ENCODE data around the gene NRBP1. TPM values are rescaled to one million over a fixed set of nuclear protein-coding genes. Genes with fewer than 3 reads are reported as not detected.

Gene NRBP1
- total and polyA plus RNA-seq, 2 donors from 2014 or later = 56.5 to 69.5 TPM

DNA sequence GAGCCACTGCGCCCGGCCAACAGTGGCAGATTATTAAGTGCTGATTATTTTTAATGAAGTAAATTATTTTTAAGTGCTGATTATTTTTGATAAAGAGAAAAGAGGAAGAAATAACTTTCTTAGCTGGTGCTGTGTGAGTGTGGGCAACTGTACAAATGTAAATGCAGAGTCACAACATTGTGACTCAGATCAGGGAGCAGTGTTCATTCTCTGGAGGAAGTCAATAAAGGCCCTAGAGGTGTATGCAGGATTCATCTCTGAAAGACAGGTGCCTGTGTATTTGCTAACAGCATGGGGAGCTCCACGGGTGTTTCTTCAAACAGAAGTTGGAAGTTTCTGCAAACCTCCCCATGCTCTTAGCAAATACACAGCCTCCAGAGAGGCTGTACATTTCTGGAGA, 19.9 kb downstream of the NRBP1 start:
- H3K27ac ChIP-seq (ENCODE audit: low read depth in 2 of 2, low read length in 2 of 2) = no peak overlapping the region
- no peaks in the 10 kb centered on the region for H3K27me3 ChIP-seq (ENCODE audit: control insufficient read depth, insufficient read depth, low read length)
- H3K4me3 ChIP-seq (ENCODE audit: low read length in 3 of 3) = no peak overlapping the region
- no peak overlapping the region for H3K9ac ChIP-seq (ENCODE audit: low read length in 3 of 3)
- intact Hi-C loops (cut with DNase I) = no loop called here
- no peaks in the 10 kb centered on the region for H3K9me3 ChIP-seq (ENCODE audit: control insufficient read depth in 2 of 3, insufficient read depth in 1 of 3, low read length in 3 of 3)
- peaks cover 5 to 45% (median 41%) of the 10 kb centered on the region in 3 donors for H3K36me3 ChIP-seq (ENCODE audit: control insufficient read depth in 2 of 3, insufficient read depth in 3 of 3, low read length in 3 of 3)
- no peak for FAIRE-seq
- TF ChIP-seq, protein P1, sequence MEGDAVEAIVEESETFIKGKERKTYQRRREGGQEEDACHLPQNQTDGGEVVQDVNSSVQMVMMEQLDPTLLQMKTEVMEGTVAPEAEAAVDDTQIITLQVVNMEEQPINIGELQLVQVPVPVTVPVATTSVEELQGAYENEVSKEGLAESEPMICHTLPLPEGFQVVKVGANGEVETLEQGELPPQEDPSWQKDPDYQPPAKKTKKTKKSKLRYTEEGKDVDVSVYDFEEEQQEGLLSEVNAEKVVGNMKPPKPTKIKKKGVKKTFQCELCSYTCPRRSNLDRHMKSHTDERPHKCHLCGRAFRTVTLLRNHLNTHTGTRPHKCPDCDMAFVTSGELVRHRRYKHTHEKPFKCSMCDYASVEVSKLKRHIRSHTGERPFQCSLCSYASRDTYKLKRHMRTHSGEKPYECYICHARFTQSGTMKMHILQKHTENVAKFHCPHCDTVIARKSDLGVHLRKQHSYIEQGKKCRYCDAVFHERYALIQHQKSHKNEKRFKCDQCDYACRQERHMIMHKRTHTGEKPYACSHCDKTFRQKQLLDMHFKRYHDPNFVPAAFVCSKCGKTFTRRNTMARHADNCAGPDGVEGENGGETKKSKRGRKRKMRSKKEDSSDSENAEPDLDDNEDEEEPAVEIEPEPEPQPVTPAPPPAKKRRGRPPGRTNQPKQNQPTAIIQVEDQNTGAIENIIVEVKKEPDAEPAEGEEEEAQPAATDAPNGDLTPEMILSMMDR (IDR thresholded peaks at IDR 0.05; ENCODE audit: borderline replicate concordance, extremely low read depth, insufficient read depth) = no peak
- no peak for DNase-seq
- no peaks in the 10 kb centered on the region for H3K4me1 ChIP-seq (ENCODE audit: control insufficient read depth in 2 of 3, insufficient read depth in 2 of 3, low read depth in 1 of 3, low read length in 3 of 3)

DNA sequence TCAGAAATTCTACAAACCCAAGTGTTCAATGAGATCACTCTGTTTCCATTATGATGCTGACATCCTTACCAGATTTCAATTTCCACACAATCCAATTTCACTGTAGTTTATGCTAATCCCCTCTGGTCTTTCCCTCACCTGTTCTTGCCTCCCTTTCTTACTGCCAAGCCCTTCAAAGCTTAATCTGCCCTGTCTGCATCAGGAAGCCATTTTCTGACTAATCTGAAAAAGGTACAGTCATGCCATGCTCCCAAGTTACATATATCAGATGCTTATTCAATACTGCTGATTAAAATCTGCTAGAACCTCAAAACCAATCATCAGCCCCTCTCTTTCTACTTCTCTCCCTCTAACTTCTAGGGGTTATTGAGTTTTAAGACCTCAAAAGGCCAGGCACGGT, 22.7 kb downstream of the NRBP1 start:
- peaks cover 5 to 48% (median 46%) of the 10 kb centered on the region in 3 donors for H3K36me3 ChIP-seq (ENCODE audit: control insufficient read depth in 2 of 3, insufficient read depth in 3 of 3, low read length in 3 of 3)
- H3K4me3 ChIP-seq (ENCODE audit: low read length in 3 of 3) = no peak overlapping the region
- TF ChIP-seq, protein P1 (IDR thresholded peaks at IDR 0.05; ENCODE audit: borderline replicate concordance, extremely low read depth, insufficient read depth) = no peak
- FAIRE-seq = no peak
- H3K27me3 ChIP-seq (ENCODE audit: control insufficient read depth, insufficient read depth, low read length) = no peaks in the 10 kb centered on the region
- DNase-seq = no peak
- no peak overlapping the region for H3K9ac ChIP-seq (ENCODE audit: low read length in 3 of 3)
- no peaks in the 10 kb centered on the region for H3K4me1 ChIP-seq (ENCODE audit: control insufficient read depth in 2 of 3, insufficient read depth in 2 of 3, low read depth in 1 of 3, low read length in 3 of 3)
- intact Hi-C loops (cut with DNase I) = no loop called here
- H3K27ac ChIP-seq (ENCODE audit: low read depth in 2 of 2, low read length in 2 of 2) = no peak overlapping the region
- H3K9me3 ChIP-seq (ENCODE audit: control insufficient read depth in 2 of 3, insufficient read depth in 1 of 3, low read length in 3 of 3) = no peaks in the 10 kb centered on the region

DNA sequence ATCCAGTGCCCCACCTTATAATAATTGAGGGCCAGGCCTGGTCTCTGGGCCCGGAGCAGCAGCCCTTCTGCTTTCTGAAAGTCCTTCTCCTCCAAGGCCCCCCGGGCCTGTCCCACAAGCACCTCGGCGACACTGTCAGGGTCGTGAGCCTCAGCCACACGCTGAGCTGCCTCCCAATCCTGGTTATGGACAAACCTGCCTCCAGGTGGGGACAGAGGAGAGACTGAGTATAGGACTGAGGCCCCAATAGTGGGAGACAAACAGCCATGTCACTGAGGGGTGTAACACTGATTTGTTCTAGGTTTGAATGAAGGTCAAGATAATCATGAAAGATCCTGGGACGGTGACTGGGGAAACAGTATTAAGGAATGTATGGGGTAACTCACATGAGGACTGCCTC, 25.5 kb downstream of the NRBP1 start:
- intact Hi-C loops (cut with DNase I) = no loop called here
- DNase-seq (no peak), FAIRE-seq (no peak)
- Histone ChIP-seq H3K27ac (ENCODE audit: low read depth in 2 of 2, low read length in 2 of 2) (no peak overlapping the region), H3K4me3 (ENCODE audit: low read length in 3 of 3) (no peak overlapping the region), H3K9ac (ENCODE audit: low read length in 3 of 3) (no peak overlapping the region), H3K27me3 (ENCODE audit: control insufficient read depth, insufficient read depth, low read length) (no peaks in the 10 kb centered on the region), H3K4me1 (ENCODE audit: control insufficient read depth in 2 of 3, insufficient read depth in 2 of 3, low read depth in 1 of 3, low read length in 3 of 3) (no peaks in the 10 kb centered on the region), H3K9me3 (ENCODE audit: control insufficient read depth in 2 of 3, insufficient read depth in 1 of 3, low read length in 3 of 3) (no peaks in the 10 kb centered on the region), H3K36me3 (ENCODE audit: control insufficient read depth in 2 of 3, insufficient read depth in 3 of 3, low read length in 3 of 3) (peaks cover 2 to 56% (median 50%) of the 10 kb centered on the region in 3 donors)
- TF ChIP-seq, protein P1 (IDR thresholded peaks at IDR 0.05; ENCODE audit: borderline replicate concordance, extremely low read depth, insufficient read depth) = no peak

DNA sequence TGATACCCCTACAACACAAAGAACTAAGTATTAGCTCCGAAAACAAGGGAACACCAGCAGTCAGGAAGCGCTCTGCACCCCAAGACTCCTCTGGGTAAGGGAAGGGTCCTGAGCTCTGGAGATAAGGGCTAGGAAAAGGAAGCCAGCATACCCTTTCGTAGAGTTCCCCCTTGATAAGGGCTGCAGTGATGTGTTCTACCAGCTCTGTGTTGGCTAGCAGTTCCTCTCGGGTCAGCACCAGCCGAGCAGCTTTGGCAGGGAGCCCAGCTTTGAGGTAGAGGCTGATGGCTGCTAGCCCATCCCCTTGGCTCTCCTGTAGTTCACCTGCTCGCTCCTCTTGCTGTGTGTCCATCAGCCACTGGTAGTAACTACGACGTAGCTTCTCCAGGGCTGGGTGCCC, 32.7 kb downstream of the NRBP1 start:
- no peak for FAIRE-seq
- H3K36me3 ChIP-seq (ENCODE audit: control insufficient read depth in 2 of 3, insufficient read depth in 3 of 3, low read length in 3 of 3) = peaks cover 4 to 34% (median 30%) of the 10 kb centered on the region in 3 donors

More for the DNA sequence above, 32.7 kb downstream of the NRBP1 start:
- Histone ChIP-seq H3K9ac (ENCODE audit: low read length in 3 of 3) (no peak overlapping the region), H3K4me3 (ENCODE audit: low read length in 3 of 3) (no peak overlapping the region), H3K4me1 (ENCODE audit: control insufficient read depth in 2 of 3, insufficient read depth in 2 of 3, low read depth in 1 of 3, low read length in 3 of 3) (no peaks in the 10 kb centered on the region), H3K27me3 (ENCODE audit: control insufficient read depth, insufficient read depth, low read length) (no peaks in the 10 kb centered on the region), H3K9me3 (ENCODE audit: control insufficient read depth in 2 of 3, insufficient read depth in 1 of 3, low read length in 3 of 3) (no peaks in the 10 kb centered on the region), H3K27ac (ENCODE audit: low read depth in 2 of 2, low read length in 2 of 2) (no peak overlapping the region)
- TF ChIP-seq, protein P1 (IDR thresholded peaks at IDR 0.05; ENCODE audit: borderline replicate concordance, extremely low read depth, insufficient read depth) = no peak
- intact Hi-C loops (cut with DNase I) = no loop called here
- no peak for DNase-seq

Data from kidney (tissue), 14 donors.